ENCODE results near the gene SLC2A8. TPM values are rescaled to one million over a fixed set of nuclear protein-coding genes. Genes with fewer than 3 reads are reported as not detected.

SLC2A8 gene
- total and polyA plus RNA-seq, 9 donors: 10.0 to 14.5 (median 12.6) TPM

- DNase-seq: no peak
- peaks cover 7% of the 10 kb centered on the region for H3K36me3 ChIP-seq (ENCODE audit: control insufficient read depth, insufficient read depth, low read length)
- 0% methylated on average over 7 of the region's 13 CpGs for WGBS (ENCODE audit: insufficient coverage)
- H3K4me1 ChIP-seq (ENCODE audit: control insufficient read depth, insufficient read depth, low read length): peaks cover 22% of the 10 kb centered on the region
- peak overlapping the region; percentile 94 for H3K27ac ChIP-seq (ENCODE audit: low read length)
- no peaks in the 10 kb centered on the region for H3K27me3 ChIP-seq (ENCODE audit: control insufficient read depth, insufficient read depth, low read length)
- no peaks in the 10 kb centered on the region for H3K9me3 ChIP-seq (replicated peaks; ENCODE audit: control insufficient read depth, low read depth, low read length)
- peak overlapping the region; percentile 96 for H3K4me3 ChIP-seq (ENCODE audit: low read length)
These were observed 27.7 kb downstream of the SLC2A8 start for GRCh38 chr9:127424676-127424999.

- no CpG with 5 or more reads among the region's 2 CpGs for WGBS (ENCODE audit: insufficient coverage)
- no peak overlapping the region for H3K4me3 ChIP-seq (ENCODE audit: low read length)
- H3K27me3 ChIP-seq (ENCODE audit: control insufficient read depth, insufficient read depth, low read length): no peaks in the 10 kb centered on the region
- no peaks in the 10 kb centered on the region for H3K9me3 ChIP-seq (replicated peaks; ENCODE audit: control insufficient read depth, low read depth, low read length)
- no peak for DNase-seq
- no peak overlapping the region for H3K27ac ChIP-seq (ENCODE audit: low read length)
- H3K36me3 ChIP-seq (ENCODE audit: control insufficient read depth, insufficient read depth, low read length): peaks cover 12% of the 10 kb centered on the region
- H3K4me1 ChIP-seq (ENCODE audit: control insufficient read depth, insufficient read depth, low read length): peaks cover 22% of the 10 kb centered on the region
These were observed 29.8 kb downstream of the SLC2A8 start for GRCh38 chr9:127426756-127427155.

- Histone ChIP-seq H3K27me3 (ENCODE audit: control insufficient read depth, insufficient read depth, low read length) (no peaks in the 10 kb centered on the region), H3K27ac (ENCODE audit: low read length) (no peak overlapping the region), H3K4me1 (ENCODE audit: control insufficient read depth, insufficient read depth, low read length) (peaks cover 9% of the 10 kb centered on the region), H3K4me3 (ENCODE audit: low read length) (no peak overlapping the region), H3K36me3 (ENCODE audit: control insufficient read depth, insufficient read depth, low read length) (peaks cover 16% of the 10 kb centered on the region), H3K9me3 (replicated peaks; ENCODE audit: control insufficient read depth, low read depth, low read length) (no peaks in the 10 kb centered on the region)
- DNase-seq: no peak
- WGBS (ENCODE audit: insufficient coverage): no CpG with 5 or more reads among the region's 3 CpGs
These were observed 31.4 kb downstream of the SLC2A8 start for GRCh38 chr9:127428348-127428747.

DNA sequence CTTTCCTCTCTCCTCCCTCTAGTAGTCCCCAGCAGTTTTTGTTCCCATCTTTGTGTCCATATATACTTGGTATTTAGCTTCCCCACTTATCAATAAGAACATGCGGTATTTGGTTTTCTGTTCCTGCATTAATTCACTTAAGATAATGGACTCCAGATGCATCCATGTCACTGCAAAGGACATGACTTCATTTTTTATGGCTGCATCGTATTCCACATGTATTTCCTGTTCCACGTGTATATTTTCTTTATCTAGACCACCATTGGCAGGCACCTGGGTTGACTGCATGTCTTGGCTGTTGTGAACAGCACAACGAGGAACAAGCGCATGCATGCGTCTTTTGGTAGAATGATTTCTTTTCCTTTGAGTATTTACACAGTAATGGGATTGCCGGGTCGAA is 33.4 kb downstream of the SLC2A8 start:
- Histone ChIP-seq H3K27me3 (ENCODE audit: control insufficient read depth, insufficient read depth, low read length) (no peaks in the 10 kb centered on the region), H3K4me1 (ENCODE audit: control insufficient read depth, insufficient read depth, low read length) (peaks cover under 1% of the 10 kb centered on the region), H3K27ac (ENCODE audit: low read length) (no peak overlapping the region), H3K9me3 (replicated peaks; ENCODE audit: control insufficient read depth, low read depth, low read length) (no peaks in the 10 kb centered on the region), H3K4me3 (ENCODE audit: low read length) (no peak overlapping the region), H3K36me3 (ENCODE audit: control insufficient read depth, insufficient read depth, low read length) (peaks cover 33% of the 10 kb centered on the region)
- DNase-seq: no peak
- 100% methylated on average over 1 of the region's 8 CpGs for WGBS (ENCODE audit: insufficient coverage)

DNA sequence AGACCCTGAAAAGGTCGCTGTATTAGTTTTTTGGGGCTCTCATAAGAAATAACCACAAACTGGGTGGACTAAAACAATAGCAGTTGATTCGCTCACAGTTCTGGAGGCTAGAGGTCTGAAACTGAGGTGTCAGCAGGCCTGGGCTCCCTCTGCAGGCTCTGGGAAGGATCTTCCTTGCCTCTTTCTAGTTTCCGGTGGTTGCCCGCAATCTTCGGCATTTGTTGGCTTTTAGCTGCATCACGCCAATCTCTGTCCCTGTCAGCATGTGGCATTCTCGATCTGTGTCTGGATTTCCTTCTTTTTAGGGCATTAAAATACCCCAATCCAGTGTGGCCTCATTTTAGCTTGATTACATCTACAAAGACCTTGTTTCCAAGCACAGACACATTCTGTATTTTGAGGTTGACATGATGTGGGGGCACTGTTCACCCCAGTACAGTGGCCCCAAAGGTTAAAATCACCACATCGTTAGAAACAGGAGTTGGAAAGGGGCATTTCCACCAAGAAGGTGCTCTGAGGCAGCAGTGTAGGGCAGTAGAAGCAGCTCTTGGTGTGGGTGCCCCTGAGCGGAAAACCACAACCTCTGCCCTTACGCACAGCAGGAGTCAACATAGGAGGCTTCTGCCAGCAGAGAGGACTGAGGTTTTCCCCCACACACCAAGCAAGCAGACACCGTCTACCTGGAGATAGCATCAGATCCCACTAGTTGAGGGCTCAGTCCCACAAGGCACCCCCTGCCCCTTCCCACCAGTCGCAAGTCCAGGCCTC is 40.7 kb downstream of the SLC2A8 start:
- no peak overlapping the region for H3K4me3 ChIP-seq (ENCODE audit: low read length)
- no peak for DNase-seq
- no peaks in the 10 kb centered on the region for H3K27me3 ChIP-seq (ENCODE audit: control insufficient read depth, insufficient read depth, low read length)
- H3K9me3 ChIP-seq (replicated peaks; ENCODE audit: control insufficient read depth, low read depth, low read length): no peaks in the 10 kb centered on the region
- peaks cover 75% of the 10 kb centered on the region for H3K36me3 ChIP-seq (ENCODE audit: control insufficient read depth, insufficient read depth, low read length)
- no peak overlapping the region for H3K27ac ChIP-seq (ENCODE audit: low read length)
- no peaks in the 10 kb centered on the region for H3K4me1 ChIP-seq (ENCODE audit: control insufficient read depth, insufficient read depth, low read length)
- 93% methylated on average over 8 of the region's 12 CpGs for WGBS (ENCODE audit: insufficient coverage)

- no peaks in the 10 kb centered on the region for H3K4me1 ChIP-seq (ENCODE audit: control insufficient read depth, insufficient read depth, low read length)
- no peak for DNase-seq
- peaks cover 75% of the 10 kb centered on the region for H3K36me3 ChIP-seq (ENCODE audit: control insufficient read depth, insufficient read depth, low read length)
- 84% methylated on average over 6 of the region's 9 CpGs for WGBS (ENCODE audit: insufficient coverage)
- H3K27me3 ChIP-seq (ENCODE audit: control insufficient read depth, insufficient read depth, low read length): no peaks in the 10 kb centered on the region
- no peaks in the 10 kb centered on the region for H3K9me3 ChIP-seq (replicated peaks; ENCODE audit: control insufficient read depth, low read depth, low read length)
- no peak overlapping the region for H3K4me3 ChIP-seq (ENCODE audit: low read length)
- no peak overlapping the region for H3K27ac ChIP-seq (ENCODE audit: low read length)
These were observed 41.4 kb downstream of the SLC2A8 start for GRCh38 chr9:127438394-127438793.

- Histone ChIP-seq H3K4me1 (ENCODE audit: control insufficient read depth, insufficient read depth, low read length) (peaks cover 11% of the 10 kb centered on the region), H3K27me3 (ENCODE audit: control insufficient read depth, insufficient read depth, low read length) (no peaks in the 10 kb centered on the region), H3K4me3 (ENCODE audit: low read length) (no peak overlapping the region), H3K9me3 (replicated peaks; ENCODE audit: control insufficient read depth, low read depth, low read length) (no peaks in the 10 kb centered on the region), H3K27ac (ENCODE audit: low read length) (peak overlapping the region; percentile 21), H3K36me3 (ENCODE audit: control insufficient read depth, insufficient read depth, low read length) (peaks cover 82% of the 10 kb centered on the region)
- DNase-seq: no peak
- 87% methylated on average over 9 of the region's 17 CpGs for WGBS (ENCODE audit: insufficient coverage)
These were observed 47.4 kb downstream of the SLC2A8 start for GRCh38 chr9:127444283-127444920.

GRCh38 chr9:127444921-127445850 is 48.2 kb downstream of the SLC2A8 start:
- Histone ChIP-seq H3K4me3 (ENCODE audit: low read length) (no peak overlapping the region), H3K36me3 (ENCODE audit: control insufficient read depth, insufficient read depth, low read length) (peaks cover 84% of the 10 kb centered on the region)
- WGBS (ENCODE audit: insufficient coverage): 97% methylated on average over 8 of the region's 15 CpGs

GRCh38 chr9:127445851-127446712 is 49.1 kb downstream of the SLC2A8 start:
- peaks cover 78% of the 10 kb centered on the region for H3K36me3 ChIP-seq (ENCODE audit: control insufficient read depth, insufficient read depth, low read length)
- no peaks in the 10 kb centered on the region for H3K27me3 ChIP-seq (ENCODE audit: control insufficient read depth, insufficient read depth, low read length)
- no peak overlapping the region for H3K4me3 ChIP-seq (ENCODE audit: low read length)
- no peak for DNase-seq
- H3K4me1 ChIP-seq (ENCODE audit: control insufficient read depth, insufficient read depth, low read length): peaks cover 21% of the 10 kb centered on the region
- no peak overlapping the region for H3K27ac ChIP-seq (ENCODE audit: low read length)
- WGBS (ENCODE audit: insufficient coverage): 70% methylated on average over 2 of the region's 4 CpGs
- H3K9me3 ChIP-seq (replicated peaks; ENCODE audit: control insufficient read depth, low read depth, low read length): no peaks in the 10 kb centered on the region

More at GRCh38 chr9:127444921-127445850, 48.2 kb downstream of the SLC2A8 start:
- Histone ChIP-seq H3K27ac (ENCODE audit: low read length) (no peak overlapping the region), H3K27me3 (ENCODE audit: control insufficient read depth, insufficient read depth, low read length) (no peaks in the 10 kb centered on the region), H3K4me1 (ENCODE audit: control insufficient read depth, insufficient read depth, low read length) (peaks cover 19% of the 10 kb centered on the region), H3K9me3 (replicated peaks; ENCODE audit: control insufficient read depth, low read depth, low read length) (no peaks in the 10 kb centered on the region)
- DNase-seq: no peak
